Subcutaneous adipose tissue (tissue), 4 donors: ENCODE results near the gene LIX1L. TPM values are rescaled to one million over a fixed set of nuclear protein-coding genes. Genes with fewer than 3 reads are reported as not detected.

Experiments
- total RNA-seq, 4 donors: library from RNA; depleted of rRNA; stranded (reverse); fragments of >200 nt; gene quantifications; one replicate each; pipeline ENCODE4 v1.1.0, GENCODE V29; 2016
- TF ChIP-seq, protein P1 (sequence below): fragments of 450-650 bp; IDR thresholded peaks from one replicate; pipeline ENCODE4 v1.5.1; 2016; ENCODE audit warnings: low read depth, mild to moderate bottlenecking, control low read depth, antibody characterized with exemption, moderate library complexity

Gene LIX1L
- total RNA-seq, 4 donors from 2014 or later: 21.4 to 26.4 (median 22.5) TPM

DNA sequence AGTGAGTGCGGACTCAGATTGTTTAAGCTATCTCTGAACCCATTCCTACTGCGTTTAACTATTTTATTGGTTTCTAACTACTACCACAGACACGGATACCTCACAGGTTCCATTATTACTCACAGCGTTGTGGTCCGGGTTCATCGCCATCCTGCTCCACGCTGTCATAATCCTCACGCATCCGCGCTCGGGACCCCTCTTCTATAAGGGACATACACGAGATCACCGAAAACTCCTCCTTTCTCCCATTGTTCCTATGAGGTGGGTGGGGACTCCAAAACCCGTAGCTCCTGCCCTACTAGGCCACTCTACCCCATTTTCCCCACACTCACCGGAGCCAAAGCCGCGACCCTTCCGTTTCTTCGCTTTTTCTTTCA is 31.1 kb downstream of the LIX1L start:
- TF ChIP-seq, protein P1, sequence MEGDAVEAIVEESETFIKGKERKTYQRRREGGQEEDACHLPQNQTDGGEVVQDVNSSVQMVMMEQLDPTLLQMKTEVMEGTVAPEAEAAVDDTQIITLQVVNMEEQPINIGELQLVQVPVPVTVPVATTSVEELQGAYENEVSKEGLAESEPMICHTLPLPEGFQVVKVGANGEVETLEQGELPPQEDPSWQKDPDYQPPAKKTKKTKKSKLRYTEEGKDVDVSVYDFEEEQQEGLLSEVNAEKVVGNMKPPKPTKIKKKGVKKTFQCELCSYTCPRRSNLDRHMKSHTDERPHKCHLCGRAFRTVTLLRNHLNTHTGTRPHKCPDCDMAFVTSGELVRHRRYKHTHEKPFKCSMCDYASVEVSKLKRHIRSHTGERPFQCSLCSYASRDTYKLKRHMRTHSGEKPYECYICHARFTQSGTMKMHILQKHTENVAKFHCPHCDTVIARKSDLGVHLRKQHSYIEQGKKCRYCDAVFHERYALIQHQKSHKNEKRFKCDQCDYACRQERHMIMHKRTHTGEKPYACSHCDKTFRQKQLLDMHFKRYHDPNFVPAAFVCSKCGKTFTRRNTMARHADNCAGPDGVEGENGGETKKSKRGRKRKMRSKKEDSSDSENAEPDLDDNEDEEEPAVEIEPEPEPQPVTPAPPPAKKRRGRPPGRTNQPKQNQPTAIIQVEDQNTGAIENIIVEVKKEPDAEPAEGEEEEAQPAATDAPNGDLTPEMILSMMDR: no peak

DNA sequence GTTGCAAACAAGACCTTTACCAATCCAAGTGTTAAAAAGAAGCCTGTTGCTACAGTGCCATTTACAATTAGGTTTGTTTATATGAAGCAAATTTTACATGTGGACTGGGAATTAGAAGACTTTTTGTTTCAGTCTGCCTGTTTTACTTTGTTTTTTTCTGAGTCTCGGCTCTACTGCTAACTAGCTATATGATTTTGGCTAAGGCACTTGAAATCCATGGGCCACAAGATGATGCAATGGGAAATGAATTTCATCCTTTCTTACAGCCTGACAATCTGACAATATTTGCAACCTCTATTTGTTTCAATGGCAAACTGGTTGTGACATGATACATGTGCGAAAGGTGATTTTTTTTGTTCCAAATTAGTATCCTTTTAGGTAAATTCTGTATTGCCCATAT is 35.6 kb downstream of the LIX1L start:
- TF ChIP-seq, protein P1: no peak

DNA sequence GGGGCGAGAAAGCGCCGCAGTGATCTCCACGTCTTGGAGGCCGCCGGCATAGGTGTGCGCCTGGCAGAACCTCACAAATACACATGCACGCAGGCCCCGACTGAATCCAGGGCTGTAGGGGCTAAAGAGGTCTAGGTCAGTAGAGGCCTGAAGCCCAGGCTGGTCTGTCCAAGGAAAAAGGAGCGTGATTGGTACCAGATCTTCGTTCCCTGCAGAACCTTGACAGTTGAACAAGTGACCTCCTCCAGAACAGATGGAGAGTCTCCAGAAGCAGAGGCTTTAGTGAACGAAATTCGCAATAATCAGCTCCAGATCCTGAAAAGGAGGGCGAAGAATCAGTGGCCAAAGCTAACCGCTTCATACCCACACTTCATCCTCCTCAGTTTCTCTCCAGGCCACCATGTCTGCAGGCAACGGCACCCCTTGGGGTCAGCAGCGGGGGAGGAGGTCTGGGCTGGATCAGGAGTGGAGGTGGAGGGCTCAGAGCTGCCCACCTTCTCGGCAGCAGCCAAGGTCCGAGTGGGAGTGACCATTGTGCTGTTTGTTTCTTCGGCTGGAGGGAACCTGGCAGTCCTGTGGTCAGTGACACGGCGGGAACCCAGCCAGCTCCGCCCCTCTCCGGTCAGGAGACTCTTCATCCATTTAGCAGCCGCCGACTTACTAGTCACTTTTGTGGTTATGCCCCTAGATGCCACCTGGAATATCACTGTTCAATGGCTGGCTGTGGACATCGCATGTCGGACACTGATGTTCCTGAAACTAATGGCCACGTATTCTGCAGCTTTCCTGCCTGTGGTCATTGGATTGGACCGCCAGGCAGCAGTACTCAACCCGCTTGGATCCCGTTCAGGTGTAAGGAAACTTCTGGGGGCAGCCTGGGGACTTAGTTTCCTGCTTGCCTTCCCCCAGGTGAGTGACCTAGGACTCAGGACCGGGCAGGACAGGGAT is 38.6 kb downstream of the LIX1L start:
- TF ChIP-seq, protein P1: no peak

DNA sequence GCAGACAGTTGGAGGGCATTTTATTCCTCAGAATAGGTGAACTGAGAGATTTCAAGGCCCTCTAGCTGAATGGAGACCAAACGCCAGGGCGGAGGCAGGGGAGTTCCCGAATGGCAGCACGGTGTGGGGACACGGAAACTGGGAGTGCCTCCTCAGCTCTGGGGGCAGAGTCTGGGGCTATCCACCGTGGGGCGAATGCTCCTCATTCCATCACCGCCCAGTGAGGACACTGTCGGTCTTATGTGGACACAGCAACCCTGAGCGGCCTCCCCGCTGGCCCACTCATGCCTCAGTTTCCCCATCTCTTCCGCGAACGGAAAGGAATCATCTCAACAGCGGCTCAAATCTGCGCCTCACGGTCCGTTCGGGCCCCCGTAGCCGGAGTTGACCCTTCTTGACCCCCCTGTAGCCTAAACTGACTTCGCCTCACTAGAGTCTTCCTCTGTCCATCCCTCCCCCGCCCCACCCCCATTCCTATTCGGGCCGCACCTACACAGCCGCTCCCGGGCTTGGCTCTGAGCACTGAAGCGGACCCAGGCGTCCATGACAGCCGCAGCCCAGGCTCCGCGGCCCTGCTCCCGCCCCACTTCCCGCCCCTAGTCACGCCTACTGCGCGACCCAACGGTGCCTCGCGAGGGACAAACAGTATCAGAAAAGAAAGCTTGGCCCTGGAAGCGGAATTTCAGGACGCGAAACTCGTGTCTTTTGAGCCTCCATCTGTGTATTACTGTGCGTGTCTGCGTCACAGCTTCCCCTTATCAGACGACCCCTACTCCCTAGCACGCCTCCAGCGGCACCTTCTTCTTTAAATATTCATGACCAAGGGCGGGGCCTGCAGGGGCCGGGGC is 39.4 kb downstream of the LIX1L start, which contains the start of gene PEX11B:
PEX11B (minus strand) TSS at position 574 of the 848 bp plus-strand sequence; CDS start at position 545, 29 bp downstream.
- TF ChIP-seq, protein P1: no peak

DNA sequence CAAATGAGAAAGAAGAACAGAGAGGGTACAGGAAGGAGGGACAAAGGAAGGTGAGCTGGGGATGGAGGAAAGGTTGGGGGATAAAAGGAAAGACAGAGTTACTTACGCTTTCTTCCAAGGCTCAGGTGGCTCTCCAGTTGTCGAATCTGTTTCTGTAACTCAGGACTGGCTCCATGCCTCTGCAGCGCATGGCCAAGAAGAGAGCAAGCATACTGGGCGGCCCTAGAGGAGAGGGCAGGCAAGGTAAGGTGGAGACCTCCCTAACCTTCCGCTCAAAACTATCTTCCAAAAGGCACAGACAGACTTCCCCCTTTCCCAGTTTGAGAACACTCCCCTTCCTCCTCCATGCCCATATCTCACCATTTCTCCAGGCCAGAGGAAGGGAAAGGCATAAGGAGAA is 40.2 kb downstream of the LIX1L start:
- TF ChIP-seq, protein P1: no peak

DNA sequence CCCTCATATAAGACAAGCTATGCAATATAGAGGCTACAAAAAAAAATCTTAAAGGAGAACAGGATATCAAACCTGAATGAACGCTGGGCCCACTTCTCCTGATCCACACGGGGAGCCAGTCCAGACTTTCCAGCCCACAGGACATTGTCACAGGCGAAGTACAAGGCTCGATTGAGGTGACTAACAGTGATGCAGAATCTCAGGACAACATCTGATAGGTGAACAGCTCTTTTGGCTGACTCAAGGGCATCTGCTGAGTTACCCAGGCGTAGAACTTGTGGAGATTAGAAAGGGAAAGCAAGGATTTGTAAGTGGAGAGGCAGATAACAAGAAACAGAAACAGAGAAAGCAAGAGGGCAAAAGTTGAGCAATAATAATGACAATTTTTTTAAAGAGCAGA is 41.1 kb downstream of the LIX1L start:
- TF ChIP-seq, protein P1: no peak
